ENCODE data around the gene CSK.

The CSK gene

GRCh38 chr15:74787251-74788041 lies 5.6 kb downstream of the CSK start:
- peak; percentile 77 for DNase-seq (ENCODE audit: low spot score)

GRCh38 chr15:74788042-74788682 lies 6.3 kb downstream of the CSK start:
- DNase-seq (ENCODE audit: low spot score) = no peak

DNA sequence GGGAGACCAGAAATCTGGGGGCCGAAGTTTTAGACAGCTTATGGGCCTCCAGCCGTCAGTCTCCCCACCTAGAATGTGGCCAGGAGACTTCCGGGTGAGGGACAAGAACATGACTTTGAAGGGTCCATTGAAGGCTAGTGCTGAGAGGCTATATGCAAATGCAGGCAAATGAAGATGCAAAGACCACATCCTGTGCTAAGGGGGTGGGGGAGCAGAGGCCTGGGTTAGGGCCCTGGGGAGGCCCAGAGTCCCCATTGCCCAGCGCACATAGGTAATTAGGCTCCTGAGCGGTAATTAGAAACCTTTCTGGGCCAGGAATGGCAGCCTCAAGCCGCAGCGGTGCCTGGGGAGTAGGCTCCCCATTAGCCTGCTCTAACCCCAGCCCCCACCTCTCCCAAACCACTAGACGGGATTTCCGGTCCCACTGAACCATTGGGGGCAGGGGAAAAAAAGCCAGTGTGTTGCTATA lies 6.8 kb downstream of the CSK start:
- no peak for DNase-seq (ENCODE audit: low spot score)

DNA sequence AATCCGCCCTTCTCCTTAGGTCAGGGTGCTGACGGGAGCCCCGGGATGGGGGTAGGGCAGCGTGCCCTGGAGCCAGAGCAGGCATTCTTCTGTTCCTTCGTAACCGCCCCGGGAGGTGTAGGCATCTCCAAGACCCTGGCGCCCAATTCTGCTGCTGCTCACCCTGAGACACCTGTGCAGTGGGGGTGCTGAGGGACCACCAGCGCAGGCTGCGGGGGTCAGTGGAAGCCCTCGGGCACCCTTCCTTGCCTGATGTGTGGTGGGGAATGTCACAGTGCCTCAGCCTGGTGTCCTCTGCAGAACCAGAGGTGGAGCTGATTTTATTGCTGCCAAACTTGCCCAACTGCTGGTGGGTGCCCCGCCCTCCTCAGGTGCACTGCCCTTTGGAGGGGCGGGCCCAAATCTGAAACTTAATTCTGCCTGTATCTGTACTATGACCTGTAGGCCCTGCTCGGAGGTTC lies 7.3 kb downstream of the CSK start:
- no peak for DNase-seq (ENCODE audit: low spot score)

DNA sequence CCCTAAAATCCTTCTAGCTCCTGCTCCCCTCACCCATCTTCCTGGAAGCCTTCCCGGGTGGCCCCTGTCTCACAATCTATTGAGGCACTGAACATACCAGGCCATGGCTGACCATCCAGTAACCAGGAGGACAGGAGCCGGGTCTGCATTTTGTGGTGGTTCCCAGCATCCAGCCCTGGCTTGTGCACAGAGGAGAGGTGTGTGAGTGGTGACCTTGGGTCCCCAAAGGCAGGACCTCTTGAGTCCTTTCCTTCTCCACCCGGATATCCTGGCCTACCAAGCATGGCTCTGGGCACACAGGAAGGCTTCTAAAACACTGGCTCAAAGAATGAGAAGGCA lies 7.8 kb downstream of the CSK start:
- no peak for DNase-seq (ENCODE audit: low spot score)

GRCh38 chr15:74790080-74790916 lies 8.4 kb downstream of the CSK start:
- DNase-seq (ENCODE audit: low spot score) = no peak

DNA sequence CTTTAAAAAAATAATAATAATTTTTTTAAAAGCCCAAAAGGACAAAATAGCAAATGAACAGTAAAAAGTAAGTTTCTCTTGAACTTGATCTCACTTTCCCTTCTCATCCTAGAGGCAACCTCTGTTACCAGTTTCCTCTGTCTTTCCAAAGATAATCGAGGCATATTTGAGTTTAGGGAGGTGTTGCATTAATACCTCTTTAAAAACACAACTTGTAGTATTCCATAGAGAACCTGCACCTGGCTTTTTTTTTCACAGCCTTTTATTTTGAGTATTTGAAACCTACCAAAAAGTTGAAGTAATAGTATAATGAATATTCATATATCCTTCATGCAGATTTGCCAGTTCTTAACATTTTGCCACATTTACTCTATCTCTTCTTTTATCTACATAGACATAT lies 9.1 kb downstream of the CSK start:
- DNase-seq (ENCODE audit: low spot score) = no peak

GRCh38 chr15:74791667-74792066 lies 9.8 kb downstream of the CSK start:
- no peak for DNase-seq (ENCODE audit: low spot score)

GRCh38 chr15:74792227-74793016 lies 10.5 kb downstream of the CSK start:
- DNase-seq (ENCODE audit: low spot score) = no peak

GRCh38 chr15:74793135-74794028 lies 11.5 kb downstream of the CSK start:
- no peak for DNase-seq (ENCODE audit: low spot score)

- no peak for DNase-seq (ENCODE audit: low spot score)
Measured at GRCh38 chr15:74794248-74794969, 12.5 kb downstream of the CSK start.

DNA sequence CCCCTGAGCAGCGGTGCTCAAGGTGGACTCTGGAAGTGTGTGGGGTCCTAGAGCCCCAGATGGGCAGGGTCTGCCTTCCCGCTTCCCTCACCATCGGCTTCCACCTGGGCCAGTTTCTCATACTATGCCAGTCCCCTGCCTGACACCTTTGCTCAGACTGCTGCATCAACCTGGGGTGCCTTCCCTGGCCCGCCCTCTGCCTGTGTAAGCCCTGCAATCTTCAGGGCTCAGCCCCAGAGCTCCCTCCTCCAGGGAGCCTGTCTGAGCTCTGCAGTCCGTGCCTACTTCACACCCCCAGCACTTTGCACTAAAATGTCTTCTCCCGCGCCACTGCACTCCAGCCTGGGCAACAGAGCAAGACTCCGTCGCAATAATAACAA lies 13.1 kb downstream of the CSK start:
- DNase-seq (ENCODE audit: low spot score) = no peak

- DNase-seq (ENCODE audit: low spot score) = no peak
Measured at GRCh38 chr15:74795966-74796625, 14.2 kb downstream of the CSK start.

- DNase-seq (ENCODE audit: low spot score) = no peak
Measured at GRCh38 chr15:74798388-74799254, 16.7 kb downstream of the CSK start.

GRCh38 chr15:74799255-74799855 lies 17.5 kb downstream of the CSK start:
- DNase-seq (ENCODE audit: low spot score) = no peak

- DNase-seq (ENCODE audit: low spot score) = peak; percentile 83
Measured at GRCh38 chr15:74799856-74800558, 18.1 kb downstream of the CSK start.

GRCh38 chr15:74800559-74801094 lies 18.7 kb downstream of the CSK start:
- DNase-seq (ENCODE audit: low spot score) = no peak
